NCI-H2081 treated with DMSO at 0.1 percent for 48 hours (cell line): ENCODE results near the gene ZFHX3.
"Not testable (repeated sequence)": the region's sequence is repeated elsewhere in the genome, so short reads cannot be mapped to it uniquely, and the experiment has no call there.

Source experiments
- DNase-seq: peaks from one replicate; lab custom pipeline; 2025; lab: John Stamatoyannopoulos, UW

The ZFHX3 gene

DNA sequence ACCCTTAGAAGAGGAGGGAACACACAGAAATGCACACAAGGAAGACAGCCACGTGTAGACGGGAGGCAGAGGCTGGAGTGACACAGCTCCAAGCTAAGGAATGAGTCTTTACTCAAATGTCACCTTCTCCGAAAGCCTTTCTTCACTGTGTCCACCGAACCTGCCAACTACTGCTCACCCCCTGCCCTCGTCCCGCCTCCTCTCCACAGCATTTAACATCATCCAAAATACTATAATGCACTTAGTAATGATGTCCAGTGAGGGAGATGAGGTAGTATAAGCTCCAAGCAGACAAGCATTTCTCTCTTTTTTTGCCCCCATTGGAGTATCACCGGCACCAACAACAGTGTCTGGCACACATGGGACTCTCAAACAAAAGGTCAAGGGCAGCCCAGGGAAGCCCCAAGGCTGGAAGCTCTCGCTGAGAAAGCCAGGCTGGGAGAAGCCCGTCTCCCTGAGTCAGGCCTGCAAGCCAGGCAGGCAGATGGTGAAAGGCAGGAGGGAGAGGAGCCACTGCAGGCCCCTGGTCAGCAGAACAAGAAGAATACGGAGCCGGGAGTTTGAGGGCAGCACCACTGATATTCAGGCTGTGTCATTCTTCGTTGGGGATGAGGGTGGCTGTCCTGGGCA, 25.9 kb downstream of the ZFHX3 start:
- DNase-seq = no peak

DNA sequence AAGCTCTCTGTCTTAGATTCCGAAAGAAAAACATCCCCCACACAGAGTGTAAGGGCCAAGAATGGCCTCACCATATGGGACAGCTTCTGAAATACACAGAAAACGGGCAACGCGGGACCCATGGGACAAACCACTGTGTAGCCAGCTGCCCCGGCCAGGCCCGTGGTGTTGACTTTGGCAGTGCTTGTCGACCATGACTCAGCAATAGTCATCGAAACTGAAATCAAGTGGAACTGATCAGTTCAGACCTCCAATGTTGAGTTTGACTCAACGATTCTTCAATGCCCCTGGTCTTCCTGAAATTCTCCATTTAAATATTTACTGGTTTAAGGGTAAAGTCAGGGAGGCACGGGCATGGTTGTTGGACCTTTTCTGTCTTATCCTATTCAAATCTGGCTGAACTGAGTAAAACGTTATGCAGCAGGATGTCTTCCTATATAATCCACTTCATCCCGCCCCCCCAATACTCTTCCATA, 27.5 kb downstream of the ZFHX3 start:
- no peak for DNase-seq

DNA sequence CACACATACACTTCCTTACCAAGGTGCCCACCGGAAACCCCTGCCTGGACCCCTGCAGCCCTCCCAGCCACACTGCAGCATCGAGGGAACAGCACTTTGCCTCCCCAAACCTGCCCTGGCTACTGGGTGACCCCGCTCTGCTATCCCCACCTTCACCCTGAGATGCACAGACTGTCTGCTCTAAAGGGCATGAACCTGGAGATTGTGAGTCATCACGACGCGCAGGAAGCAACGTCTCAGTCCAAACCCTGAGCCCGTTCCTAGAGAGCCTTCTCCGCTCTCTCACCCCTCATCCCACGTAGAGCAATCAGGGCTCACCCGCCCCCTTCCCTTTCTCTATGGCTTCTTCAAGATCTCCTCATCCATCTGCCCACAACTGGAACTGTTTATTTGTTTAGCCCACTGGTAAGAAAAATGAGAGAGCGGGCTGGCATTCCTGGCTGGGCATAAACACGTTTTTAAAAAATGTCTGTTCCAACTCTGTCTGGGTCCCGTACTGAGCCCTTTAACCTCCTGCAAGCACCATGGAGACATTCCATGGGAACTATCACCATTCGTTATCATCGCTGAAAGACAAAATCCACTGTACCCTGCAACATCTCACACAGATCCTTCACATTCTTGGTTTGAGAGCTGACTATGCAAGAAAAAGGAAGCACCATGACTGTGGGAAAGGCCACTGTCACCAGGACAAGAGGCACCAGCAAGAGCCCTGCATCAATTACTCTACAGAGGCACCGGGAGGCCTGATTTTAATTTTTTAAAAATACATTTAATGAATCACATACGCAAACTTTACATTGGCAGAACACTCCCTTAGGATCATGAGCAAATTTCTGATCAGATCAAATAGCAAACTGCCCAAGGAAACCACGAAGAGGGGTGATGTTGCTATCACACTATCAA, 28.2 kb downstream of the ZFHX3 start:
- DNase-seq = no peak

DNA sequence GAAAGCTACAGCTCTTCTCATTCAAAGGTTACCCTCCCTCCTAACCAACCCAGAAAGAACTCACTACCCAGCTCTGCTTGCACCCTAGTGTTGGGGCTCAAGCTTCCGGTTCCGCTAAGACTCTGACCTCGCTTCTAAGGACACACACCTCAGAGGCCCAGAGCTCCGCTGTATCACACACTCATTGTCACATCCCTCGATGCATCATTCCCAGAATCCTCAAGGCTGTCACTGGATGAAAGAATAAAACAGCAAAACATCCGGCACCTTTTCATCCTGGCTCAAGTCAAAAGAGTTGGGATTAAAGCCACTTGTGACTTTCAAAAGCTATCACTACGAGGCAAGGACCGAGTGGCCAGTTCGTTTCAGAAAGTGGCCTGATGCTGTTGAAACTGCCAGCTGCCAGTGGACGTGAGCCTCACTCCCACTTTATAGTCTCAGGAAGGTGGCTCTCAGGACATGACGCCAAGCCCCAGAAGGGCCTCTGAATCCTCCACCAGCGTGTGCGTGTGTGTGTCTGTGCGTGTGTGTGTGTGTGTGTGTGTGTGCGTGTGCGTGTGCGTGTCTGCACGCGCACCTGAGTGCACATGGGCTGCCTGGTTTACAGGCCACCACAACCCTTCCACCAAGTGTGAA, 29.0 kb downstream of the ZFHX3 start:
- DNase-seq = no peak

DNA sequence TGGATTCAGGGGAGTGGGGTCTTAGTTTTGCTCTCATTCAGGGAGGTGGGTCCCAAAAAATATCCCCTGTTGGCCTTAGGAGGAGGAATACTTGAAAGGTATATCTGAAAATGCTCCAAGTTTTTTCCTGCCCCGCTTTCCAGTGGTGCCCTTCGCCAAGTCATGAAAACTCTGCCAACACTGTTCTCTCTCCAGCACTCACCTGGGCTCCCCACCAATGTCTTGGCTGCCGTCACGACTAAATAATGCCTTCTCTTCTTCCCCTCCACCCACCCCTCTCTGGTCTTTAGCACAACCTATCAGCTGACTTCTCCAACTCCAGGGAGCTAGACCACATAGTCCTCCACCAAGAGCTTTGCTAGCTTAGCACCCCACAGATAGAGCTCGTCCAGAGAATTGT, 30.6 kb downstream of the ZFHX3 start:
- no peak for DNase-seq

DNA sequence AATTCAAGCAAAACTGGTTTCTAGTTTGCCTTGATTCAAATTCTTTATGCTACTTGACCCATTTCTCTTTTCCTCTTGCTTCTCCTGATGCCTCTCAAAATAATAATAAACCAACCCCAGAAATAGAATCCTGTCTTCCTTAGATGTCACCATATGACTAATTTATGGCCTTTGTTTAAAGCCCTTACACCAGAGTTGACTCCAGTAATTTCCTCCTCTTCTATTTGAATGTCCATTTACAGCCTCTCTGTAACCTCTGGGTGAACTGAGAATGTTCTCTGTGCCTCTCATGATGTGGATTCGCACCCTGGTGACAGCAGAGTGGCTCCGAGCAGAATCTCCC, 31.5 kb downstream of the ZFHX3 start:
- no peak for DNase-seq

DNA sequence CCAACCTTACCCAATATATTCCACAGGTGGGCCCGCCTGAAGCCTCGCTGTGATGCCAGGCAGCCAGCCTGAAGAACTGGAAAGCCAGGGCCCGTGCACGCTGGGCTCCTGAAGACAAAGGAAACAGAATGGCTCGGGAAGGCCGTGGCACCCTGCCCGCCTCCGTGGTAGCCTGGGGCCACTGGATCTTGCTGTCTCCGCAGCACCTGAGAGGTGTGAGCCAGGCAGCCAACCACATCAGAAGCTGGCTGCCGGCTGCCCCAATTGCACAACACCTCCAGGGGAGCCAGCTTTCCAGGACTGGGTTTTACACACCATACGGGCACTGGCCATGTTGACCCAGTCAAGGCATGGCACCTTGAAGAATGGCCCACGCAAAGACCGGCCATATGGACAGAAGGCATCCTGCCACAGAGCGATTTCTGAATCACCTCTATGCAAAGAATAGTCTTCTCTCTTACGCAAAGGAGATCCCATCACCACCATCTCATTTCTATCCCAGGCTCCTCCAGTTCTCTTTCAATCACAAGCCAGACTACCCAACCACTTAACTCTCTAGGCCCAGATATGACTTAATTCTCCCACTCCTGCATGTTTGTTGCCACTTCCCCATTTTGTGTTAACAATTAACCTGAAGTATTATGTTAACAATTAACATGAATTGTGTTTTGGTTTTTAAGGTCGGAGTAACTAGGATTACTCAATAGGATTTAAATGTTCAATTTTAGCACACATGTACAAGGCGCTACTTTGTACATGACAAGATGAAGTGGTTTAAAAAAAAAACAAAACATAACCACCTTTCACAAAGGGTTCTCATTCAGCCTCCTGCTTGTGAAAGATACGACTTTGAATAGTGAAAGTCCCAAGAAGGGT, 32.1 kb downstream of the ZFHX3 start:
- no peak for DNase-seq

DNA sequence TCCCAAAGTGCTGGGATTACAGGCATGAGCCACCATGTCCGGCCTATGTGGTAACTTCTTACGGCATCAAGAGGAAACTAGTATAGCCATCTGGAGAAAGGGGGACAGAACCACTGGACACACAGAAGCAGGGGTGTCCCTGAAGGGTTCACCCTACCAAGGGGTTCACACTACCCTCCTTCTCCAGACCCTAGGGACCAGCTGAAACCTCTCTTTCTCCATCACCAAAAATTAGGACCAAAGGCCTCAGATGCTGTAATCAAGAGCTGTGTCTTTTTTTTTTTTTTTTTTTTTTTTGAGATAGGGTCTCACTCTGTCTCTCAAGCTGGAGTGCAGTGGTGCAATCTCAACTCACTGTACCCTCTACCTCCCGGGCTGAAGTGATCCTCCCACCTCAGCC, 33.2 kb downstream of the ZFHX3 start:
- DNase-seq = no peak

DNA sequence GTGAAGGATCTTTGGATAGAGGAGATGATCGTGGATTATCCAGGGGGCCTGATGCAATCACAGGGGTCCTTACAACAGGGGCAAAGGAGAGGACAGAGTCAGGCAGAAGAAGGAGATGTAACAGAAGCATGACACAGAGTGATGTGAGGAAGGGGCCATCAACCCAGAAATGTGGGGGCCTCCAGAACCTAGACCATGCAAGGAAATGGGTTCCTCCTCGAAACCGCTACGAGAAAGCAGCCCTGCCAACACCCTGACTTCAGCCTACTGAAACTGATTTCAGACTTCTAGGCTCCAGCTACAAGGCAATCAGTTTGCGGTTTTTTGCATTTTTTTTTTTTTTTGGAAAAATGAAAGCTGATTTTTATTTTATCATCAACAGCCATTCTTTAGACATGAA, 34.0 kb downstream of the ZFHX3 start:
- no peak for DNase-seq

DNA sequence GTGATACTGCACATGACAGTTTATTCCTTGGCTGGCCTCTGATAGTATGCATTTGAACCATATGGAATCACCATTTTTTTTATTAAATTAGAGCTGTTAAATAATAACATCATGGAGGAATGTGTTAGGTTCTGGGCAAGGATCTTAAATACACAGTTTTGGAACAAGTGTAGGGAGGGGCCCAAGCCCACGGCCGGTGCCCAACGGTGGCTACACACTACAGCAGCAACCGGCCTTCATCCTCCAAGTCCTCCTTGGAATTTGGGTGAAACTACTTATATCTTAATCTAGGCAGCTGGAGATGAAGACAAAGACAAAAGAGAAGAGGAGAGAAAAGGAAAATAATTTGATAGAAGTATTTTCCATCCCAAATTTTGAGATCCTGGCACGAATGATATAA, 35.6 kb downstream of the ZFHX3 start:
- DNase-seq = no peak

DNA sequence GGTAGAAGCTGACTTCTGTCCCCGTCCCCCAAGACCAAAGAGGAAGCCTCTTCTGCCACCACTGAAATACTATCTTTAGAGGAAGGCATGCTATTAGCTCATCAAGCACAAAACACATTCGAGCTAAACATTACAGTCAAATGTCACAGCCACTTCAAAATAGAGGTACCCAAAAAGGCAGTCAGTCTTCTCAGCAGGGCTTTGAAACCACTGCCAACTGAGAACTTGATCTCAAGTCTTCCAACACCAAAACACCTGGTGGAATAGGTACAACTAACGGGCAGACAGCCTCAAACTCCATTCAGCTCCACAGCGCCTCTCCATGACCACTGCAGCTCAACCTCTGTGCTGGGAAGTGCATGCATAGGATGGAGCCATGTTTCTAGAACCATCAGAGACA, 36.0 kb downstream of the ZFHX3 start:
- no peak for DNase-seq

DNA sequence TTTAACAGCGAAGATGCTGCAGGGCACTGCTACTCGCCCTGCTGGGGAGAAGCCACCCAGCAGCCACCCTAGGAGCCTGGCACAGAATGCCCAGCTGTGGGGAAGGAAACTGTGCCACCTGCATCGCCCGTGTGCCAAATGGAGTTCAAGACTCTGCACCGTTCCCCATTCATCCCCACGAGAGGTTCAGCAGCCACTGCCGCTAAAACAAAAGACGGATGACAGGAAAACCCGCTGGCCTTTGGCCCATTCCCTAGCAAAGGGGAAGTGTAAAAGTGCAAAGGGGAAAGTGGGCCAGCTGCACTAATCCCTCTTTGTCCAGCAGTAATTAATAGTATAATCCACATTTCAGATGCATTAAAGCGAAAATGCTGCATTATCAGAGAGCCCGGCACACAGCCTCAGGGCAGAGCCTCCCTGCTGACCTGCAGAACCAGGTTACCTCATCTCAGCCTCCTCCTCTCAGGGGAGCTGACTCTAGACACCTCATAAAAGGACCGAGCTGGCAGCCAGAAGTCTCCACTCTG, 37.7 kb downstream of the ZFHX3 start:
- no peak for DNase-seq

DNA sequence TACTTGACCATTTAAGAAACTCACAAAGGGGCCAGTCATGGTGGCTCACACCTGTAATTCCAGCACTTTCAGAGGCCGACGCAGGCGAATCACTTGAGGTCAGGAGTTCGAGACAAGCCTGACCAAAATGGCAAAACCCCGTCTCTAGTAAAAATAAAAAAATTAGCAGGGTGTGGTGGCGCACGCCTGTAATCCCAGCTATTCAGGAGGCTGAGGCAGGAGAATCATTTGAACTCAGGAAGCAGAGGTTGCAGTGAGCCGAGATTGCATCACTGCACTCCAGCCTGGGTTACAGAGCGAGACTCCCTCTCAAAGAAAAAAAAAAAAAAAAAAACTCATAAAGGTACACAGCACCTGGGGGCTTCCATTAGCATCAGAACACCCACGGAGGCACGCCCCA, 38.2 kb downstream of the ZFHX3 start:
- DNase-seq = not testable (repeated sequence)

DNA sequence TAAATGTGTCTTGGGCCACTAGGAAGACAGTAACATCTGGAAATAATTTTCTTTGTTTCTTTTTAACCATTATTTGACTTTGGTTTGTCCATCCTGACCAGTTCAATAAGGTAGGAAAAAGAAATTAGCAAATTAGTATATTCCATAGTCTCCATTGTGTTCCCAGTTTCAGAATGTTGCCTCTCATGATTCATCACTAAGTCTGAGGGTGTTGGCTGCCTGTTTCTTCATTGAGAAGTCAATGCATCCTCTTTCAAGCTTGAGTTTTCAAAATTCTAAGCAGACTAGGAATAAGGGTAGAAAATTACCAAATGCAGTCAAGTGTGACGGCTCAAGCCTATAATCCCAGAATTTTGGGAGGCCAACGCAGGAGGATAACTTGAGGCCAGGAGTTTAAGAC, 41.9 kb downstream of the ZFHX3 start:
- no peak for DNase-seq

DNA sequence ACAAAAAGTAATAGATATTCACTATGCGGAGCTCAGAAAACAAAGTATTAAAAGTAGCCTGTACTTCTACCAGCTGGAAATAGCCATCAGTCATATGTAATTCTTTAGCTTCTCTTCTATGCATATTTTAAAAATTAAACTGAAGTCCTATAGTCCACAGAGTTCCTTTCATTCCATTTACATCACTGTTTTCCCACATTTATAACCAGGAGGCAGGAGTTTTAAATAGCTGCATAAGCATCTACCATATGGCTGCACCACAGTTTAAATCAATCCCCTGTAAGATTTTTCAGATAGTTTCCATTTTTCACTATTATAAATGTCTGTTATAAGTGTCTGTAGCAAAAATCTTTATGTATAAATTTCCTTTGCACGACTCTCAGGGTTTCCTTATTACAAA, 45.1 kb downstream of the ZFHX3 start:
- DNase-seq = no peak

DNA sequence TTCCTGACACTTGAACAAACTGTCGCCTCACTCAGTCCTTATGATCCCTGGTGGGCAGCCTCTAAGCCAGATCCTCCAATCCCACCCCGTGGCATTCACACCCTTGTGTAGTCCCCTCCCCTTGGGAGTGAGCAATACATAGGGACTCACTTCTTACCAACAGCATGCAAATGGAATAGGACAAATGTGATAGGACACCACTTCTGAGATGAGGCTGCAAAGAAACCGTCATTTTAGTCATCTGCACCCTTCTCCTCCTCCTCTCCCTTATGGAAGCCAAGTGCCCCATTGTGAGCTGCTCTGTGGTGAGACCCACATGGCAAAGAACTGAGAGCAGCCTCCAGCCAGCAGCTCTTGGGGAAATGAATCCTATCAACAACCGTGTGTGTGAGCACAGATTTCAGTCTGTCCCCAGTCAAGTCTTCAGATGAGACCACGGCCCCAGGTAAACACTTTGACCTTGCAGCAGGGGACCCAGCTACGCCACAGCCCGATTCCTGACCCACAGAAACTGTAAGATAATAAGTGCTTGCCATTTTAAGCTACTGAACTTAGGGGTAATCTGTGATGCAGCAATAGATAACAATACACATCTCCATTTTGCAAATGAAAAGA, 46.9 kb downstream of the ZFHX3 start:
- DNase-seq = no peak

DNA sequence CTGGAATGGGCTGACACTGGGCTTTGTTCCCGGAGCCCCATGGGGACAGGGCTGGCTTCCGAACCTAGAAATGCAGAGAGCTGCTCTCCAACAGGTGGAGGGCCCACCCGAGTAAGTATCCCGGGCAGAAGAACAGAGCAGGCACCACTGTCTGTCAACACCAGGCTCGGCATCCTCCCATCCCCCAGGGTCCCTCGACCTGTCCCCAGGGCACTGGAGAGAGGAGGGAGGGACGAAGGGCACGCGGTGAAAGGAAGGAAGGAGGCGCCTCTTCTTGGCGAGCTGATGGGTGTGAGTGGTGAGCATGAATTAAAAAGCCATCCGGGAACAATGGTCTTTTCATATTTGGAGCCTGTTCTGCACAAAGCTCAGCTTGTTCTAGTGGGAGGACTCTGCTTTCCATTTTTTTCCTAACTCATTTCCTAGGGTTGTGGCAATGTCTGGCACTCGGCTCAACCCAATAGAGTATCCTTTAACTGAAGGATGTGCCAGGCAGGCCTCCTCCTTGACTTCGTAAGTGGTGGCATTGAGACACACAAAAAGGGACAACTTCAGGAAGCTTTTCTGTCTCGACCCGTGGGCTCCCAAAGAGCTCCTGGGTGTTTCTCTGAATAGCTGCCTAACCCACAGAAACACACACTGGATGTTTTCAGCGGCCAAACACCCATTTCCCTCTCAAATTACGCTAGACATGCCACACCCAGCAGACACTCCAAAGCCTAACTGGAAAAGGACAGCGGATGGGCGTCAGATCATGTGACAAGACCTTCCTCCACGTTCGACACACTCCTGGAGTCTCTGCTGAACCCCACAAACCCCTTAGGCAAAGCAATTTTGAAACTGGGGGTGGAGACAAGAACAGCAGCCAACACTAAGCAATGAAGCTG, 47.7 kb downstream of the ZFHX3 start:
- no peak for DNase-seq

DNA sequence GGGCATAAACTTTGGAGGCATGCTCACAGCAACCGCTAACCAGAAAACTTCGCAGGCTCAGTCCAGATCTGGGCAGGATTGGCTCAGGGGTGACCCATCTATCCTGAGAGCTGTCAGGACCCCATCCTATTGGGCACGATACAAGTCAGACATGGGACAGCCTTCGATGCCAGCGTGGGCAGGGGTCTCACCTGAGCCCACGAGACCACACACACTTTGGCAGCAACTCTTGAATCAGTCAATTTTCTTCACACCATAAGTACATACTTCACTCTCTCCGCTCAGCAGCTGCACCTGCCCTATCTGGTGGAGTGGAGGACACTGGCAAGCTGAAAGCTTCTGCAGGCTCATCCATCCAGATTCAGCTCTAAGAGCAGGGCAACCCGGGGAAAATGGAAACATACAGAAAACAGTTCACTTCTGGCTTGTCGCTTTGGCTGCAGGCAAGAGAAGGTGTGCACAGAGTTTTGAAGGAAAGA, 48.3 kb downstream of the ZFHX3 start:
- DNase-seq = no peak

DNA sequence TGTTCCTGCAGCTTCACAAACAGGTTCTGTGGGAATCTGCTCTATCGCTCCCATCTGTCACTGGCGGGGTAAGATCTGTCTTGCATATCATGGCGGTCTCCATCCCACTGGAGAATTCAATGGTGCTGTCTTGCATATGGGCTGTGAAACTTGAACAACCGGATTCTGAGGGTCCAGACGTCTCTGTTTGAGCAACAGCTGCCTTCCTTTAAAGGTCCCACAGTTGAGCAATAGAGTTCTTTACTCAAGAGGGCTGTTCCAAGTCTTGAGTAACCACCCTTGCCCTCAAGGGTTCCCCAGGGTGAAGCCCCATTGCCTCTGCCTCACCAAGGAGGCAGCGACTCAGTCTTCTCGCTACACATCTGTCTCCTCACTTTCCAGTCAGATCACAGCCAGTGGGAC, 50.8 kb downstream of the ZFHX3 start:
- no peak for DNase-seq
